GM12872 (cell line): Measurements from ENCODE around the gene RALGPS1.

Experiments used
- CTCF ChIP-seq: IDR thresholded peaks from 3 replicates; pipeline ENCODE4 v1.5.1; 2011; ENCODE audit warnings: low read depth, mild to moderate bottlenecking, low read length, moderate library complexity; ENCODE audit not compliant: insufficient read depth

Gene RALGPS1

GRCh38 chr9:127058645-127059021 lies 144.1 kb downstream of the RALGPS1 start:
- TF ChIP-seq CTCF, result no peak

- TF ChIP-seq CTCF, result no peak
Observed at GRCh38 chr9:127059030-127059429, 144.4 kb downstream of the RALGPS1 start.

GRCh38 chr9:127059765-127060361 lies 145.3 kb downstream of the RALGPS1 start:
- TF ChIP-seq CTCF, result no peak

- TF ChIP-seq CTCF, result no peak
Observed at GRCh38 chr9:127061411-127061810, 146.8 kb downstream of the RALGPS1 start.

- TF ChIP-seq CTCF, result no peak
Observed at GRCh38 chr9:127064335-127064734, 149.8 kb downstream of the RALGPS1 start.

- no peak for TF ChIP-seq CTCF
Observed at GRCh38 chr9:127065592-127065991, 151.0 kb downstream of the RALGPS1 start.

- no peak for TF ChIP-seq CTCF
Observed at GRCh38 chr9:127066060-127066850, 151.7 kb downstream of the RALGPS1 start.
